ENCODE data around the gene SCT. TPM values are rescaled to one million over a fixed set of nuclear protein-coding genes. Genes with fewer than 3 reads are reported as not detected.
A peak's percentile ranks its signal among the peaks of the same experiment; 100 is the strongest.

The SCT gene
- total RNA-seq, 1 donor from 2014 or later: not detected

GRCh38 chr11:627308-627576 lies 261 bp upstream of the SCT start:
- no peak for TF ChIP-seq CTCF (IDR thresholded peaks at IDR 0.05)
- ChIA-PET CTCF (no interaction called here), POLR2A (interaction anchor here (0.6 kb wide), 1 partner anchor 28 kb away, joined by 6 read pairs; no protein-coding TSS in a partner anchor)
- ATAC-seq (ENCODE audit: low read depth) (no peak), DNase-seq (peak; percentile 14)
- Mint-ChIP-seq H3K4me1 (peaks cover 14% of the 10 kb centered on the region), H3K36me3 (ENCODE audit: low read depth) (no peaks in the 10 kb centered on the region), H3K27me3 (peaks cover 25% of the 10 kb centered on the region), H3K4me3 (no peak overlapping the region), H3K9me3 (no peaks in the 10 kb centered on the region), H3K27ac (no peak overlapping the region)
- intact Hi-C loops (cut with micrococcal nuclease): no loop called here

GRCh38 chr11:625636-626268 lies 1.2 kb downstream of the SCT start:
- no peak overlapping the region for H3K4me3 Mint-ChIP-seq

GRCh38 chr11:624705-625635 lies 2.0 kb downstream of the SCT start, which contains the start of gene CDHR5:
TSS of gene CDHR5 (minus strand) at chr11:624955. CDS start at chr11:624902, 53 bp downstream.
- POLR2A ChIA-PET: no interaction called here
- Mint-ChIP-seq H3K27ac (no peak within 1 kb of the TSS), H3K4me1 (peaks cover 14% of the 10 kb centered on the region), H3K36me3 (ENCODE audit: low read depth) (no peaks in the 10 kb centered on the region), H3K9me3 (no peaks in the 10 kb centered on the region), H3K4me3 (no peak within 1 kb of the TSS), H3K27me3 (peaks cover 22% of the 10 kb centered on the region)
- DNase-seq (no peak), ATAC-seq (ENCODE audit: low read depth) (no peak)
- no peak for TF ChIP-seq CTCF (IDR thresholded peaks at IDR 0.05)
- intact Hi-C loops (cut with micrococcal nuclease): no loop called here
- CTCF ChIA-PET: no interaction called here

More at GRCh38 chr11:625636-626268, 1.2 kb downstream of the SCT start:
- ChIA-PET POLR2A (no interaction called here), CTCF (no interaction called here)
- H3K36me3 Mint-ChIP-seq (ENCODE audit: low read depth): no peaks in the 10 kb centered on the region
- peaks cover 25% of the 10 kb centered on the region for H3K27me3 Mint-ChIP-seq
- intact Hi-C loops (cut with micrococcal nuclease): no loop called here
- H3K27ac Mint-ChIP-seq: no peak overlapping the region
- ATAC-seq (ENCODE audit: low read depth): no peak
- TF ChIP-seq CTCF (IDR thresholded peaks at IDR 0.05): no peak
- no peaks in the 10 kb centered on the region for H3K9me3 Mint-ChIP-seq
- peaks cover 14% of the 10 kb centered on the region for H3K4me1 Mint-ChIP-seq
- DNase-seq: peak; percentile 14

- H3K36me3 Mint-ChIP-seq (ENCODE audit: low read depth): no peaks in the 10 kb centered on the region
- POLR2A ChIA-PET: no interaction called here
Measured at GRCh38 chr11:623999-624704, 2.8 kb downstream of the SCT start.

More at GRCh38 chr11:623999-624704, 2.8 kb downstream of the SCT start:
- peak; percentile 14 for DNase-seq
- no peak overlapping the region for H3K4me3 Mint-ChIP-seq
- intact Hi-C loops (cut with micrococcal nuclease): no loop called here
- H3K27ac Mint-ChIP-seq: no peak overlapping the region
- peaks cover 10% of the 10 kb centered on the region for H3K4me1 Mint-ChIP-seq
- TF ChIP-seq CTCF (IDR thresholded peaks at IDR 0.05): no peak
- peaks cover 19% of the 10 kb centered on the region for H3K27me3 Mint-ChIP-seq
- no peaks in the 10 kb centered on the region for H3K9me3 Mint-ChIP-seq
- ATAC-seq (ENCODE audit: low read depth): no peak
- CTCF ChIA-PET: no interaction called here
